Jurkat, Clone E6-1 (cell line): ENCODE data around the gene ZNF705A. TPM values are rescaled to one million over a fixed set of nuclear protein-coding genes. Genes with fewer than 3 reads are reported as not detected.
"Not testable (repeated sequence)": the region's sequence is repeated elsewhere in the genome, so short reads cannot be mapped to it uniquely, and the experiment has no call there.

Source experiments
- DNase-seq: peaks from one replicate; pipeline ENCODE4 v3.0.0-alpha.2; 2011; ENCODE audit warnings: low read depth, low spot score
- H3K4me3 ChIP-seq: 2 replicates; pipeline ENCODE4 v1.5.1; 2011; ENCODE audit warnings: mild to moderate bottlenecking, low read length, control low read depth, moderate library complexity
- polyA plus RNA-seq: library from polyadenylated mRNA; unstranded; fragments of >200 nt; gene quantifications from one replicate; pipeline ENCODE4 v1.2.1, GENCODE V29; 2012; ENCODE audit warnings: missing spikeins; ENCODE audit not compliant: insufficient read length, insufficient read depth

Gene ZNF705A
- not detected for polyA plus RNA-seq

- no peak within 1 kb of the TSS for H3K4me3 ChIP-seq
- DNase-seq = no peak
Measured at GRCh38 chr12:8156845-8157244, at the start of gene ZNF705A. Gene ZNF705A (plus strand): TSS chr12:8157015. CDS start chr12:8172626, 15,611 bp downstream.

DNA sequence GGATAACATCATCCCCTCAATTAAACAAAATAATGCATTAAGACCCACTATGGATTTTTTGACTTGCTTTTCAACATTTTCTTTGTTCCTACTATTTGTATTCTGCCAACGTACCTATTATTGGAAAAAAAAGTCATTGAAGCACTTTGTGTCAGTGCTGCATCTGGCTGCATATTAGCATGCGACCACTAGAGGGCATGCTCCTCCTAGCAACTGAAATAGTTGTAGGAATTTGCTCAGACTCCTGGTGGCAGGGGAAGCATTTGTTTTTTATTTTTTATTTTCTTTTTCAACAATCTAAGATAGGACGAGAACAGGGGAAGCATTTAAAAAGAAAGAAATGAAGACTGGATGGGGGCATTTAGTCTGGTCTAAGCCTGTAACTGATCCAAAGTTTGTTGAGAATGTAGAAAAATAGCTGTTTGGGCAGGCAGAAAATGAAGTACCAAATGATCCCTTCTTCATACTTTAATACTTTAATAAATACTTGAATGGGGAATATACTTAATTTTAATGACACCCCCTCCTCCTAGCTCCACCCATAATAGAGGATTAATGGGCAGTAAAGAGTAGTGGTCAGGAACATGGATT, 47.9 kb upstream of the ZNF705A start:
- H3K4me3 ChIP-seq = no peak overlapping the region
- peak; percentile 85 for DNase-seq

- DNase-seq, H3K4me3 ChIP-seq: not testable (repeated sequence)
Measured at GRCh38 chr12:8113117-8113516, 43.7 kb upstream of the ZNF705A start.

GRCh38 chr12:8120072-8120713, 36.6 kb upstream of the ZNF705A start:
- H3K4me3 ChIP-seq = no peak overlapping the region
- no peak for DNase-seq

- H3K4me3 ChIP-seq = no peak within 1 kb of the TSS
- DNase-seq = no peak
Measured at GRCh38 chr12:8123124-8123912, 33.5 kb upstream of the ZNF705A start, which contains the start of gene CLEC4A. Gene CLEC4A (plus strand): TSS chr12:8123617. CDS start chr12:8123879, 262 bp downstream.

DNA sequence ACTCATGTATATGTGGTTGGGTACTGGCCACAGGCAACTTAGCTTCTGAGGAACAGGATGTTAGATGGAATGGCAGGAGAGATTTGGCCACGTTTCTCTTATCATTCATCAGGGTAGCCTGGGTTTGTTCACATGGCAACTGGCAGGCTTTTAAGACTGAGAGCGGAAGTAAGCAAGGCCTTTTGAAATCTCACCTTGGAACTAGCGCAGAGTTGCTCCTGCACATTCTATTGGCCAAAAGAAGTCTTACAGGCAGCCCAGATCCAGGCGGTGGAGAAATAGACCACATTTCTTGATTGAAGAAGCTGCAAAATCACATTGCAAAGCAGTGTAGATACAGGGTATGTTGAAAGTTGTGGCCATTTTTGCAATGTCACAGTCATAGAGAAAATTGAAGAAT, 29.7 kb upstream of the ZNF705A start:
- no peak overlapping the region for H3K4me3 ChIP-seq
- peak; percentile 91 for DNase-seq

GRCh38 chr12:8133636-8134397, 23.0 kb upstream of the ZNF705A start:
- DNase-seq, H3K4me3 ChIP-seq: not testable (repeated sequence)

GRCh38 chr12:8134398-8134930, 22.4 kb upstream of the ZNF705A start:
- DNase-seq, H3K4me3 ChIP-seq: not testable (repeated sequence)

DNA sequence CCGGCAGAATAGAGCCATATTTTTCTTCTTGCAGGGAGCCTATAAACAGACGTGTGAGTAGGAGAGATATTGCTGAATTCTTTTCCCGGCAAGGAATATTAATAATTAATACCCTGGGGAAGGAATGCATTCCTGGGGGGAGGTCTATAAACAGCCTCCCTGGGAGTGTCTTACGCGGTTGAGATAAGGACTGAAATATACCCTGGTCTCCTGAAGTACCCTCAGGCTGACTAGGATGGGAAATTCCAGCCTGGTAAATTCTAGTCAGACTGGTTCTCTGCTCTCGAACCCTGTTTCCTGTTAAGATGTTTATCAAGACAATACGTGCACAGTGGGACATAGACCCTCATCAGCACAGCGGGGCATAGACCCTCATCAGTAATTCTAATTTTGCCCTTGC, 15.2 kb upstream of the ZNF705A start:
- H3K4me3 ChIP-seq, DNase-seq: not testable (repeated sequence)

DNA sequence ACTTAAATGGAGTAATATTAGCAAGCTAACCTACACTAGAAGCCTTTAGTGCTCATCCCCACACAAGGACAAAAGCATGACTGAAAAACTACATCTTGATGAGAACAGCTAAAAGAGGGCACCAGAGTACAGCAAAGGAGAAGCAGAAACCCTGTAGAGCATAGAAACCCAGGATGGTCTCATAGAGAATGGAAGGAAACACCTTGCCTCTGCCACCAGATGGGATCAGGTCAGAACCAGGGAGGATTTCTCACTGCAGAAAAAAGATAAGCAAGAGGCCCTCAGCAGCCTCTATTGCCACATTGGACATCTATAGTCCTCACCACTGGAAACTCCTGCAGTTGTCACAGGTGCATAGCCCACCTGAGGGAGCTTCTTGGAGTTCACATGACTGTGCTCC, 13.6 kb upstream of the ZNF705A start:
- no peak for DNase-seq
- H3K4me3 ChIP-seq = no peak overlapping the region

DNA sequence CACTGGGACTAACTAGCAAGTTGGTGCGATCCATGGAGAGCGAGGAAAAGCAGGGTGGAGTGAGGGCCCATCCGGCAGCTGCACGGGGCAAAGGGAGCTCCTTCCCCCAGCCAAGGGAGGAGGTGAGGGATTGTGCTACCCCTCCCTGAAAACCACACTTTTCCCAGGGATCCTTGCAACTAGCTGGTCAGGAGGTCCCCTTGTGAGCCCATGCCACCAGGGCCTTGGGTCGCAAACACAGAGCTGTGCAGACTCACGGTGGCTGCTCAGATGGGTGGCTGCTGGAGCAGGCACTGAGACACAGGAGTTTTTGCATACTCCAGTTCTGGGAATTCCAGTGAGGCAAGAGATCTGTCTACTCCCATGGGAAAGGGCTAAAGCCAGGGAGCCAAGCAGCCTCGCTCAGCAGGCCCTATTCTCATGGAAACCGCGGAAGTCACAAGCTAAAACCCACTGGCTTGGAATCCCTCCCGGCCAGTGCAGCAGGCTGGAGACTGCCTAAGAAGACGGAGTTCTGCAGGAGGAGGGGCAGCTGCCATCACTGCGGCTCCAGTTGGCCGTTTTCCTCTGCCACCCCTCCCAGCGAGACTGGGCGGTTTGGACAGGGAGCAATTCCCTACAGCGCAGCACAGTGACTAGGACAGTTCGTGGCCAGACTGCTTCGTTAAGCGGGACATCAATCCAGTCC, 10.9 kb upstream of the ZNF705A start:
- H3K4me3 ChIP-seq = no peak overlapping the region
- no peak for DNase-seq

- no peak overlapping the region for H3K4me3 ChIP-seq
Measured at GRCh38 chr12:8146442-8146771, 10.4 kb upstream of the ZNF705A start.

GRCh38 chr12:8154526-8154925, 2.3 kb upstream of the ZNF705A start:
- no peak overlapping the region for H3K4me3 ChIP-seq
- DNase-seq = peak; percentile 65

More at GRCh38 chr12:8146442-8146771, 10.4 kb upstream of the ZNF705A start:
- DNase-seq = no peak

- DNase-seq = no peak
- H3K4me3 ChIP-seq = no peak overlapping the region
Measured at GRCh38 chr12:8156416-8156815, 399 bp upstream of the ZNF705A start.

DNA sequence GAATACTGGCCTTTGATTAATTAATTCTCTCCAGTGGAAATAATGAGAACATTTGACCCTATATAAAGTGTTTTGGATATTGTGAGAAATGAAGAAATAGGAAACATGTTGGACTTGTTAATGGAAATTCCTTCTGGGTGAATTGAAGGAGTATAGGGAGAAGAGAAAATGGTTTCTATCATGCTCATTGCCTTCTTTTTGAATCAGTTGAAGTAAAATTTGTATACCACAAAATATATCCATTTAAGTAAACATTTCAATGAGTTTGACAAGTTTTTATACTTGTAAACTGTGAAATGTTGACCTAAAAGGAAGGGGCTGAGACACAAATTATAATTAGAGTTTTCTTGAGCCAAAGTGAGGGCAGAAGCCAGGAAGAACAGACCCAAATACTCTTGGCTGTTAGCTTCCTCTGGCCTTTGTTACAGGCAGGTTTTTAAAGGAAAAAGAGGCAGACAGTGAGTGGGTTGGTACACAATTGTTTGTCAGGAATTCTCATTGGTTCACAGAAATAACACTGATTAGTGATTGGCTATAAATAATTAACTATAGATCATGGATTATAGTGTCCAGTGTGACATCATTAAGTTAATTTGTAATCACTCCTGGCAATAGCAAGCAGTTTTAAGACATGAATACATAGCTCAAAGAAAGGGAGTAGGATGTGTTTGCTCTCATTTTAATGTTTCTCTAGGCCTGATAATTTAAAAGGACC, 826 bp downstream of the ZNF705A start:
- H3K4me3 ChIP-seq = no peak overlapping the region
- DNase-seq = no peak

DNA sequence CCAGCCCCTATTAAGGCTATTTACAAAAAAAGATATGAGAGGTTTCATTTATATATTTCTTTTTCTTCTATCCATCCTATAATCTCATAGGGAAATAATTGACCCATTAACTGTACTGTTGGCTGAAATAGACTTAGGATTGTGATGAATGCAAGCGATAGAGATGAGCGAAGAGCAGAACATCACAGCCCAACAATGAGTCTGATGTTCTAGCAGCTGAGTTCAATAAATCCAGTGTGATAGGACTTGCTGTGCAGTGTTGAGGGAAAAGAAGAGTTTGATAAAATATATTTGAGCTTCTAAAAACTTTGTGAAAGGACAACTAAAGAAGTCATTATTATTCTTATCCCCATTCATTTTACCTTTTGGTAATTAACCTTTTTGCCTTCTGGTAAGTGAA, 16.1 kb downstream of the ZNF705A start:
- H3K4me3 ChIP-seq, DNase-seq: not testable (repeated sequence)

DNA sequence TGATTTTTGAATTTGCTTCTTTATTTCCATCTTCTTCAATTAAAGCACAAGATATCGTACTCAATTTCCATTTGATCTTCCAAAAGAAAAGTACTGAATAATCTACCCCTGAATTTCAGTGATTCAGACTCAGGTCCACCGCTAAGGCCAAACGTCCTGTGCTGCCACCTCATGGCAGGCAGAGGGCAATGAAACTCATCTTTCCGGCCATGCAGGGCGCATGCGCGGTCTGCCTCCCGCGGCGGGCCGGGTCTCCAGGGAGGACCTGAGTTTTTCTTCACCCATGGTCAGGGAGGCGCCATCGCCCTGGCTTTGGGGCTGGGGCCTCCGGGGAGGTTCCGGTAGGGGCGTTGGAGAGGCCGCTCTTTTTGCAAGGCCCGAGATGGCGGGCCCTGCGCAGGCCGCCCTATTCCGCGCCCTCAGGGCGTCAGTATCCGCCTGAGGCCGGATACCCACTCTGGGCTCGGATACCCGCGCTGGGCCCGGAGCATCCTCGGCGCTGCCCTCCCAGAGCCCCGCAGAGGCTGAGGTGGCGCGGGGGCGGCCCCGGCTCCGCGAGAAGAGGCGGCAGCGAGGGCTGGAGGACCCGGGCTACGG, 23.3 kb downstream of the ZNF705A start:
- DNase-seq = peak; percentile 52
- H3K4me3 ChIP-seq = peak overlapping the region; percentile 52

GRCh38 chr12:8181271-8181670, 24.5 kb downstream of the ZNF705A start:
- not testable (repeated sequence) for DNase-seq, H3K4me3 ChIP-seq
